ENCODE measurements around the gene GAPVD1.
"Not testable (repeated sequence)": the region's sequence is repeated elsewhere in the genome, so short reads cannot be mapped to it uniquely, and the experiment has no call there.

The GAPVD1 gene

DNA sequence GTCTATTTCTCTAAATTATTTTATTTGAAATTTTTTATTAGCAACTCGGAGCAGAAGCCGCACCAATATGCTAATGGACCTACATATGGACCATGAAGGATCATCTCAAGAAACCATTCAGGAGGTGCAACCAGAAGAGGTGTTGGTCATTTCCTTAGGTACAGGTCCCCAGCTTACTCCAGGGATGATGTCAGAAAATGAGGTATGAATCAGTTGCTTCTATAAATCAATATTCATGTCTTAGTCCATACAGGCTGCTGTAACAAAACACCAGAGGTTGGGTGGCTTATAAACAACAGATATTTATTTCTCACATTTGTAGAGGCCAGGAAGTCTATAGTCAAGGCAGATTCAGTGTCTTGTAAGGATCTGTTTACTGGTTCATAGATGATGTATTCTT lies 50.8 kb downstream of the GAPVD1 start:
- no peak for DNase-seq (ENCODE audit: extremely low read depth, insufficient read length)
- H3K36me3 ChIP-seq (ENCODE audit: control insufficient read depth, insufficient read depth, low read length) = peaks cover 6% of the 10 kb centered on the region
- no peak for TF ChIP-seq CTCF (IDR thresholded peaks at IDR 0.05; ENCODE audit: insufficient read depth, low read length, poor library complexity, severe bottlenecking)

DNA sequence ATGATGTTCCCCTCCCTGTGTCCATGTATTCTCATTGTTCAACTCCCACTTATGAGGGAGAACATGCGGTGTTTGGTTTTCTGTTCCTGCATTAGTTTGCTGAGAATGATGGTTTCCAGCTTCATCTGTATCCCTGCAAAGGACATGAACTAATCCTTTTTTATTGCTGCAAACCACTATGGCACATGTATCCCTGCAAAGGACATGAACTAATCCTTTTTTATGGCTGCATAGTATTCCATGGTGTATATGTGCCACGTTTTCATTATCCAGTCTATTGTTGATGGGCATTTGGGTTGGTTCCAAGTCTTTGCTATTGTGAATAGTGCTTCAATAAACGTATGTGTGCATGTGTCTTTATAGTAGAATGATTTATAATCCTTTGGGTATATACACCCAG lies 54.7 kb downstream of the GAPVD1 start:
- DNase-seq (ENCODE audit: extremely low read depth, insufficient read length); H3K4me3 ChIP-seq (replicated peaks; ENCODE audit: low read depth, low read length); H3K36me3 ChIP-seq (ENCODE audit: control insufficient read depth, insufficient read depth, low read length); H3K27me3 ChIP-seq (replicated peaks; ENCODE audit: control insufficient read depth, insufficient read depth, low read length): not testable (repeated sequence)

More for the DNA sequence above, 50.8 kb downstream of the GAPVD1 start:
- H3K4me3 ChIP-seq (replicated peaks; ENCODE audit: low read depth, low read length) = no peak overlapping the region
- no peaks in the 10 kb centered on the region for H3K27me3 ChIP-seq (replicated peaks; ENCODE audit: control insufficient read depth, insufficient read depth, low read length)

DNA sequence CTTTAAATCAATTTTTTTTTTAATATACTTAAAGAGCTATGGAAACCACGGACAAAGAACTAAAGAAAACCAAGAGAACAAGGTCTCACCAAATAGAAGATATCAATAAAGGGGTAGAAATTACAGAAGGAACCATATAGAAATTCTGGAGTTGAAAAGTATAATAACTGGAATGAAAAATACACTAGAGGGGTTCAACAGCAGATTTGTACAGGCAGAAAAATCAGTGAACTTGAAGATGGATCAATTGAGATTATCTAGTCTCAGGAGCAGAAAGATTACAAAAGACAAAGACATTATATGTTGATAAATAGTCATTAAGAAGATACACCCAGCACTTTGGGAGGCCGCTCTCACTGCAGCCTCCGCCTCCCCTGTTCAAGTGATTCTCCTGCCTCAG lies 56.1 kb downstream of the GAPVD1 start:
- Histone ChIP-seq H3K36me3 (ENCODE audit: control insufficient read depth, insufficient read depth, low read length) (peaks cover 5% of the 10 kb centered on the region), H3K4me3 (replicated peaks; ENCODE audit: low read depth, low read length) (no peak overlapping the region), H3K27me3 (replicated peaks; ENCODE audit: control insufficient read depth, insufficient read depth, low read length) (no peaks in the 10 kb centered on the region)
- DNase-seq (ENCODE audit: extremely low read depth, insufficient read length) = no peak
- TF ChIP-seq CTCF (IDR thresholded peaks at IDR 0.05; ENCODE audit: insufficient read depth, low read length, poor library complexity, severe bottlenecking) = no peak

DNA sequence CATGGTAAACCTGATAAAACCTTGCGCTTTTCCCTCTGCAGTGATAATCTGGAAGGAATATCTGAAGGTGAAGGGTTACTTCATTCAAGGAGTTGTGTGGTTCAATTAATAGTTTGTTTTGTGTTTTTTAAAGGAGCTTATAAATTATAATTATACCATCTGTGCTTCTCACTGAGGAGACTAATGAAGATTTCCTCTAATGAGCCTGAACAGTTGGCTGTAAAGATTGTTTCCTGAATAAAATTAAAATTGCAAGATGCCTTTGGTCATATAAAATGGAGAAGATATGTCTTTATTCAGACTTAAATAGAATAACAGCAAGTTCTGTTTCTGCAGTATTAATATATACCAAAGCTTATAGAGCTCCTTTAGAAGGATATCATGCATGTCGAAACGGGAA lies 59.9 kb downstream of the GAPVD1 start:
- TF ChIP-seq CTCF (IDR thresholded peaks at IDR 0.05; ENCODE audit: insufficient read depth, low read length, poor library complexity, severe bottlenecking) = no peak
- no peaks in the 10 kb centered on the region for H3K27me3 ChIP-seq (replicated peaks; ENCODE audit: control insufficient read depth, insufficient read depth, low read length)
- H3K36me3 ChIP-seq (ENCODE audit: control insufficient read depth, insufficient read depth, low read length) = peaks cover 2% of the 10 kb centered on the region
- no peak for DNase-seq (ENCODE audit: extremely low read depth, insufficient read length)
- no peak overlapping the region for H3K4me3 ChIP-seq (replicated peaks; ENCODE audit: low read depth, low read length)

DNA sequence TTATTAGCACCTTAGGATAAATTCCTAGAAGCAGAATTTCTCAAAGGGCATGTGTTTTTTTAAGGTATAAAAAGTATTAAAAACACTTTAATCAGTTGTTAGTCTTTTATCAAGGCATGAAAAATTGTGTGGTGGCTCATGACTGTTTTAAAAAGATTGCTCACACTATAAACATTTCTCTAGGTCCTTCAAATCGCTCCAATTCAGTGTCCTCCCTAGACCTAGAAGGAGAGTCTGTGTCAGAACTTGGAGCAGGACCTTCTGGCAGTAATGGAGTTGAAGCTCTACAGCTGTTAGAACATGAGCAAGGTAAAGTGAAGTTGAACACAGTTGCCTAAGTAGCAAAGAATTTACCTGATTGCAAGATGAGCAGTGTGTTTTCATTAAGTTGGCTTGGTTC lies 62.0 kb downstream of the GAPVD1 start:
- Histone ChIP-seq H3K36me3 (ENCODE audit: control insufficient read depth, insufficient read depth, low read length) (peaks cover 2% of the 10 kb centered on the region), H3K4me3 (replicated peaks; ENCODE audit: low read depth, low read length) (no peak overlapping the region), H3K27me3 (replicated peaks; ENCODE audit: control insufficient read depth, insufficient read depth, low read length) (no peaks in the 10 kb centered on the region)
- DNase-seq (ENCODE audit: extremely low read depth, insufficient read length) = no peak
- TF ChIP-seq CTCF (IDR thresholded peaks at IDR 0.05; ENCODE audit: insufficient read depth, low read length, poor library complexity, severe bottlenecking) = no peak

DNA sequence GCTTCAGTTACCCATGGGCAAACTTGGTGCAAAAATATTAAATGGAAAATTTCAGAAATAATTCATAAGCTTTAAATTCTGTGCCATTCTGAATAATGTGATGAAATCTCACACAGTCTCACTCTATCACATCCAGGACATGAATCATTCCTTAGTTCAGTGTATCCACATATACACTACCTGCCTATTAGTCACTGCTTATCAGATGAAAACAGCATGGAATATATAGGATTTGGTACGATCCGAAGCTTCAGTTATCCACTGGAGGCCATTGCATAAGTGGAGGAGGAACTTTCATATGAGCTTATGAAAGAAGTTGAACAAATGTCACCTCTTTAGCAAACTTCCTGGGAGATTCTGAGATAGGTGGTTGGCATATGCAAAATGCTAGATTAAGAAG lies 64.2 kb downstream of the GAPVD1 start:
- no peak for DNase-seq (ENCODE audit: extremely low read depth, insufficient read length)
- no peak for TF ChIP-seq CTCF (IDR thresholded peaks at IDR 0.05; ENCODE audit: insufficient read depth, low read length, poor library complexity, severe bottlenecking)
- Histone ChIP-seq H3K36me3 (ENCODE audit: control insufficient read depth, insufficient read depth, low read length) (peaks cover 4% of the 10 kb centered on the region), H3K4me3 (replicated peaks; ENCODE audit: low read depth, low read length) (no peak overlapping the region), H3K27me3 (replicated peaks; ENCODE audit: control insufficient read depth, insufficient read depth, low read length) (no peaks in the 10 kb centered on the region)
